Placental epithelial cell (primary cell): ENCODE data around the gene FHIP1A. TPM values are rescaled to one million over a fixed set of nuclear protein-coding genes. Genes with fewer than 3 reads are reported as not detected.

ENCODE experiments used
- total RNA-seq: library from RNA; depleted of rRNA; stranded (reverse); fragments of >200 nt; gene quantifications from 2 replicates; pipeline ENCODE4 v1.2.3, GENCODE V29; 2012

Gene FHIP1A
- total RNA-seq = 14.5 and 17.6 TPM in 2 replicates

GRCh38 chr4:151408630-151409469 lies at the start of gene FHIP1A:
Gene FHIP1A (plus strand): TSS chr4:151409176. CDS start chr4:151566260, 157,084 bp downstream.

Other genes with a start within 250 kb of the FHIP1A start
- gene PRSS48, start 132.0 kb upstream of the FHIP1A start, total RNA-seq = not detected in 2 replicates
- 124 and 127 TPM in 2 replicates for gene SH3D19, start 83.6 kb upstream of the FHIP1A start, total RNA-seq